ENCODE measurements around the gene TBL3.
A peak's percentile ranks its signal among the peaks of the same experiment; 100 is the strongest.

Gene TBL3

DNA sequence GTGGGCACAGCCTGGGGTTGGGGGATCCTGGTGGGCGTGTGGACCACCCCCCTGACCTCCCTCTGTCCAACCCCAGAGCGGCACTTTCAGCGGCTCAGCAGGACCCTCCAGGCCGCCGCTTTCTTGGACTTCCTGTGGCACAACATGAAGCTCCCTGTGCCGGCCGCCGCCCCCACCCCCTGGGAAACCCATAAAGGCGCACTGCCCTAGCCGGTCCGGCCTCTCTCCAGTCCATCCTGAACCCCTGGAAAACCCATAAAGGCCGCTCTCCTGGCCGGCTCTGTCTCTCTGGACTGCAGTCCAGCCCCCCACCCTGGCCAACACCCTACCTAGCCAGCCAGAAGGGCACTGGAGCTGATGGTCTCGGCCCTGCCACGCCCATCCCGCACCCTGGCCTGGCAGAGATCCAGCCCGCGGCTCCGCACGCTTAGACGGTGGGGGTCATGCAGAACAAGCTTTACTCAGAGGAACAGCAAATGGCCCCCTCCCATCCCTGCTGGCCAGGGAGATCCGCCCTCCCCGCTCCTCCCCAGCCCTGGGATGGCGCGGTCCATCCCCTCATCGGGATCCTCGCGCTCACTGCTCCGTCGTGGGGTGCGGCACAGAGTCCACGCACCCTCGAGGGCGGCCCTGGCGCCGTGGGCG, 6.7 kb downstream of the TBL3 start:
- ChIA-PET CTCF (interaction anchor here (0.6 to 0.7 kb wide), 2 partner anchors 8 to 114 kb away, joined by 3 to 6 read pairs; no protein-coding TSS in a partner anchor), POLR2A (interaction anchor here (0.6 to 10.1 kb wide), 4 partner anchors 13 to 196 kb away, joined by 3 to 76 read pairs (median 6); partner anchors contain the start of genes NUBP2, RPS2 and SPSB3)
- Histone ChIP-seq H3K36me3 (ENCODE audit: control insufficient read depth in 2 of 2, insufficient read depth in 1 of 2, low read length in 2 of 2) (peaks cover 0 to 59% of the 10 kb centered on the region in 2 experiments; a peak in 1 of 3 replicates), H3K4me1 (ENCODE audit: control insufficient read depth, insufficient read depth, low read length) (peaks cover 4% of the 10 kb centered on the region; the same call in 1 of the 2 replicates), H3K9me3 (ENCODE audit: control insufficient read depth, insufficient read depth, low read depth, low read length) (no peaks in the 10 kb centered on the region), H3K4me3 (ENCODE audit: low read depth, low read length) (no peak overlapping the region), H3K27ac (ENCODE audit: extremely low read depth, low read depth, low read length) (no peak overlapping the region)
- TF ChIP-seq, protein P1, sequence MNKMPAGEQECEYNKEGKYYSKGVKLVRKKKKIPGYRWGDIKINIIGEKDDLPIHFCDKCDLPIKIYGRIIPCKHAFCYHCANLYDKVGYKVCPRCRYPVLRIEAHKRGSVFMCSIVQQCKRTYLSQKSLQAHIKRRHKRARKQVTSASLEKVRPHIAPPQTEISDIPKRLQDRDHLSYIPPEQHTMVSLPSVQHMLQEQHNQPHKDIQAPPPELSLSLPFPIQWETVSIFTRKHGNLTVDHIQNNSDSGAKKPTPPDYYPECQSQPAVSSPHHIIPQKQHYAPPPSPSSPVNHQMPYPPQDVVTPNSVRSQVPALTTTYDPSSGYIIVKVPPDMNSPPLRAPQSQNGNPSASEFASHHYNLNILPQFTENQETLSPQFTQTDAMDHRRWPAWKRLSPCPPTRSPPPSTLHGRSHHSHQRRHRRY (tag by site-specific recombination; IDR thresholded peaks at IDR 0.05) = no peak
- TF ChIP-seq SCRT1 (tag by site-specific recombination; IDR thresholded peaks at IDR 0.05; ENCODE audit: borderline replicate concordance) (no peak), MYNN (tag by site-specific recombination; IDR thresholded peaks at IDR 0.05; ENCODE audit: borderline replicate concordance) (no peak), KLF8 (tag by site-specific recombination; IDR thresholded peaks at IDR 0.05) (peak; percentile 38), ZNF654 (tag by site-specific recombination; IDR thresholded peaks at IDR 0.05; ENCODE audit: low read depth) (no peak), FEZF1 (tag by site-specific recombination; IDR thresholded peaks at IDR 0.05) (no peak), ZNF473 (tag by site-specific recombination; IDR thresholded peaks at IDR 0.05) (no peak), ZBTB10 (tag by site-specific recombination; IDR thresholded peaks at IDR 0.05) (no peak), ZNF274 (IDR thresholded peaks at IDR 0.05; ENCODE audit: low read length) (no peak), ZNF274 (tag by site-specific recombination; IDR thresholded peaks at IDR 0.05; ENCODE audit: borderline replicate concordance) (no peak), SP3 (tag by site-specific recombination; IDR thresholded peaks at IDR 0.05) (no peak), KLF9 (tag by site-specific recombination; IDR thresholded peaks at IDR 0.05; ENCODE audit: low read depth) (peak; percentile 50), ZNF560 (tag by site-specific recombination; IDR thresholded peaks at IDR 0.05; ENCODE audit: borderline replicate concordance) (no peak), SCRT2 (tag by site-specific recombination; IDR thresholded peaks at IDR 0.05) (no peak), IKZF3 (tag by site-specific recombination; IDR thresholded peaks at IDR 0.05) (no peak), ZNF292 (tag by site-specific recombination; IDR thresholded peaks at IDR 0.05; ENCODE audit: borderline replicate concordance, low read depth) (no peak), ZBTB7A (tag by site-specific recombination; IDR thresholded peaks at IDR 0.05; ENCODE audit: low read depth) (no peak), ZSCAN4 (tag by site-specific recombination; IDR thresholded peaks at IDR 0.05) (no peak), ZNF394 (tag by site-specific recombination; IDR thresholded peaks at IDR 0.05; ENCODE audit: borderline replicate concordance) (no peak), ZNF48 (tag by site-specific recombination; IDR thresholded peaks at IDR 0.05) (no peak), BCL11A (tag by site-specific recombination; IDR thresholded peaks at IDR 0.05; ENCODE audit: low read depth) (no peak)
- TF ChIP-seq, protein P2, sequence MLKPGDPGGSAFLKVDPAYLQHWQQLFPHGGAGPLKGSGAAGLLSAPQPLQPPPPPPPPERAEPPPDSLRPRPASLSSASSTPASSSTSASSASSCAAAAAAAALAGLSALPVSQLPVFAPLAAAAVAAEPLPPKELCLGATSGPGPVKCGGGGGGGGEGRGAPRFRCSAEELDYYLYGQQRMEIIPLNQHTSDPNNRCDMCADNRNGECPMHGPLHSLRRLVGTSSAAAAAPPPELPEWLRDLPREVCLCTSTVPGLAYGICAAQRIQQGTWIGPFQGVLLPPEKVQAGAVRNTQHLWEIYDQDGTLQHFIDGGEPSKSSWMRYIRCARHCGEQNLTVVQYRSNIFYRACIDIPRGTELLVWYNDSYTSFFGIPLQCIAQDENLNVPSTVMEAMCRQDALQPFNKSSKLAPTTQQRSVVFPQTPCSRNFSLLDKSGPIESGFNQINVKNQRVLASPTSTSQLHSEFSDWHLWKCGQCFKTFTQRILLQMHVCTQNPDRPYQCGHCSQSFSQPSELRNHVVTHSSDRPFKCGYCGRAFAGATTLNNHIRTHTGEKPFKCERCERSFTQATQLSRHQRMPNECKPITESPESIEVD (tag by site-specific recombination; IDR thresholded peaks at IDR 0.05) = no peak
- TF ChIP-seq, protein P3, sequence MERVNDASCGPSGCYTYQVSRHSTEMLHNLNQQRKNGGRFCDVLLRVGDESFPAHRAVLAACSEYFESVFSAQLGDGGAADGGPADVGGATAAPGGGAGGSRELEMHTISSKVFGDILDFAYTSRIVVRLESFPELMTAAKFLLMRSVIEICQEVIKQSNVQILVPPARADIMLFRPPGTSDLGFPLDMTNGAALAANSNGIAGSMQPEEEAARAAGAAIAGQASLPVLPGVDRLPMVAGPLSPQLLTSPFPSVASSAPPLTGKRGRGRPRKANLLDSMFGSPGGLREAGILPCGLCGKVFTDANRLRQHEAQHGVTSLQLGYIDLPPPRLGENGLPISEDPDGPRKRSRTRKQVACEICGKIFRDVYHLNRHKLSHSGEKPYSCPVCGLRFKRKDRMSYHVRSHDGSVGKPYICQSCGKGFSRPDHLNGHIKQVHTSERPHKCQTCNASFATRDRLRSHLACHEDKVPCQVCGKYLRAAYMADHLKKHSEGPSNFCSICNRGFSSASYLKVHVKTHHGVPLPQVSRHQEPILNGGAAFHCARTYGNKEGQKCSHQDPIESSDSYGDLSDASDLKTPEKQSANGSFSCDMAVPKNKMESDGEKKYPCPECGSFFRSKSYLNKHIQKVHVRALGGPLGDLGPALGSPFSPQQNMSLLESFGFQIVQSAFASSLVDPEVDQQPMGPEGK (tag by site-specific recombination; IDR thresholded peaks at IDR 0.05) = no peak
- TF ChIP-seq, protein P4, sequence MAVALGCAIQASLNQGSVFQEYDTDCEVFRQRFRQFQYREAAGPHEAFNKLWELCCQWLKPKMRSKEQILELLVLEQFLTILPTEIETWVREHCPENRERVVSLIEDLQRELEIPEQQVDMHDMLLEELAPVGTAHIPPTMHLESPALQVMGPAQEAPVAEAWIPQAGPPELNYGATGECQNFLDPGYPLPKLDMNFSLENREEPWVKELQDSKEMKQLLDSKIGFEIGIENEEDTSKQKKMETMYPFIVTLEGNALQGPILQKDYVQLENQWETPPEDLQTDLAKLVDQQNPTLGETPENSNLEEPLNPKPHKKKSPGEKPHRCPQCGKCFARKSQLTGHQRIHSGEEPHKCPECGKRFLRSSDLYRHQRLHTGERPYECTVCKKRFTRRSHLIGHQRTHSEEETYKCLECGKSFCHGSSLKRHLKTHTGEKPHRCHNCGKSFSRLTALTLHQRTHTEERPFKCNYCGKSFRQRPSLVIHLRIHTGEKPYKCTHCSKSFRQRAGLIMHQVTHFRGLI (tag by site-specific recombination; IDR thresholded peaks at IDR 0.05) = no peak

Data from HEK293 (cell line).